Activated B cell treated with CpG ODN at 0.5 μM for 24 hours (primary cell): ENCODE measurements around the gene COMP. TPM values are rescaled to one million over a fixed set of nuclear protein-coding genes. Genes with fewer than 3 reads are reported as not detected.

ENCODE experiments used
- ATAC-seq: fragments of 200-7000 bp; cut with Tn5 transposase; one replicate; pipeline ENCODE4 v1.10.0; 2021; ENCODE audit warnings: low read depth, mild to moderate bottlenecking, moderate library complexity
- CTCF ChIA-PET: fragments of 350-600 bp; sonication (Branson Sonifier 250); formaldehyde crosslinking; loops from one replicate; lab custom pipeline; 2021; ENCODE audit warnings: antibody characterized with exemption; lab: Charles Lee
- POLR2A ChIA-PET: fragments of 350-600 bp; sonication (Branson Sonifier 250); formaldehyde crosslinking; loops from one replicate; lab custom pipeline; 2021; ENCODE audit warnings: antibody characterized with exemption; lab: Charles Lee
- DNase-seq: peaks from one replicate; pipeline ENCODE4 v3.0.0; 2022
- H3K27ac Mint-ChIP-seq: one replicate; pipeline ENCODE4 v1.8.0; 2020; ENCODE audit warnings: mixed read lengths
- H3K27me3 Mint-ChIP-seq: one replicate; pipeline ENCODE4 v1.8.0; 2021; ENCODE audit warnings: mixed read lengths
- H3K36me3 Mint-ChIP-seq: one replicate; pipeline ENCODE4 v1.8.0; 2021; ENCODE audit warnings: low read depth, mixed read lengths
- H3K4me1 Mint-ChIP-seq: one replicate; pipeline ENCODE4 v1.8.0; 2021; ENCODE audit warnings: mixed read lengths
- H3K4me3 Mint-ChIP-seq: one replicate; pipeline ENCODE4 v1.8.0; 2020; ENCODE audit warnings: mild to moderate bottlenecking, mixed read lengths
- H3K9me3 Mint-ChIP-seq: one replicate; pipeline ENCODE4 v1.8.0; 2020; ENCODE audit warnings: mixed read lengths
- CTCF ChIP-seq: fragments of 200-600 bp; IDR thresholded peaks from one replicate; pipeline ENCODE4 v1.8.0; 2022; ENCODE audit warnings: antibody characterized with exemption, mild to moderate bottlenecking
- intact Hi-C: fragments of 100-400 bp; cut with micrococcal nuclease; formaldehyde crosslinking; loops from one replicate; pipeline ENCODE4 v1.15.1; 2024
- total RNA-seq: library from RNA; stranded (reverse); gene quantifications from 2 replicates; pipeline ENCODE4 v1.2.3, GENCODE V29; 2022

The COMP gene
- total RNA-seq, 1 donor from 2014 or later, result 0.16 TPM

- Mint-ChIP-seq H3K27ac (no peak overlapping the region), H3K36me3 (no peaks in the 10 kb centered on the region), H3K9me3 (no peaks in the 10 kb centered on the region), H3K4me1 (peaks cover 2% of the 10 kb centered on the region), H3K27me3 (peaks cover 9% of the 10 kb centered on the region), H3K4me3 (no peak overlapping the region)
- intact Hi-C loops, result no loop called here
- DNase-seq, result no peak
- ChIA-PET POLR2A (interaction anchor here (0.5 kb wide), 1 partner anchor 560 kb away, joined by 3 read pairs; no protein-coding TSS in a partner anchor), CTCF (no interaction called here)
- no peak for ATAC-seq
- no peak for TF ChIP-seq CTCF
Measured at GRCh38 chr19:18809149-18809868, 18.2 kb upstream of the COMP start.

GRCh38 chr19:18807861-18808331 lies 16.8 kb upstream of the COMP start:
- H3K27ac Mint-ChIP-seq, result no peak overlapping the region
- H3K4me3 Mint-ChIP-seq, result no peak overlapping the region
- peaks cover 2% of the 10 kb centered on the region for H3K4me1 Mint-ChIP-seq
- DNase-seq (no peak), ATAC-seq (no peak)
- no peaks in the 10 kb centered on the region for H3K9me3 Mint-ChIP-seq
- H3K36me3 Mint-ChIP-seq, result no peaks in the 10 kb centered on the region
- intact Hi-C loops, result no loop called here
- POLR2A ChIA-PET, result no interaction called here
- CTCF ChIA-PET, result no interaction called here
- peaks cover 11% of the 10 kb centered on the region for H3K27me3 Mint-ChIP-seq
- no peak for TF ChIP-seq CTCF

GRCh38 chr19:18804643-18805042 lies 13.5 kb upstream of the COMP start:
- Mint-ChIP-seq H3K36me3 (no peaks in the 10 kb centered on the region), H3K27me3 (peaks cover 14% of the 10 kb centered on the region), H3K27ac (no peak overlapping the region), H3K9me3 (no peaks in the 10 kb centered on the region), H3K4me3 (no peak overlapping the region), H3K4me1 (peaks cover 2% of the 10 kb centered on the region)
- POLR2A ChIA-PET, result no interaction called here
- intact Hi-C loops, result no loop called here
- DNase-seq, result no peak
- no peak for TF ChIP-seq CTCF
- CTCF ChIA-PET, result no interaction called here
- ATAC-seq, result no peak

- no peaks in the 10 kb centered on the region for H3K9me3 Mint-ChIP-seq
- H3K27me3 Mint-ChIP-seq, result peaks cover 11% of the 10 kb centered on the region
- TF ChIP-seq CTCF, result no peak
- no peak overlapping the region for H3K4me3 Mint-ChIP-seq
- no peaks in the 10 kb centered on the region for H3K4me1 Mint-ChIP-seq
- POLR2A ChIA-PET, result no interaction called here
- ATAC-seq, result no peak
- DNase-seq, result no peak
- no peak overlapping the region for H3K27ac Mint-ChIP-seq
- H3K36me3 Mint-ChIP-seq, result no peaks in the 10 kb centered on the region
- CTCF ChIA-PET, result no interaction called here
- intact Hi-C loops, result no loop called here
Measured at GRCh38 chr19:18804139-18804601, 13.1 kb upstream of the COMP start.

GRCh38 chr19:18803550-18804138 lies 12.5 kb upstream of the COMP start:
- Mint-ChIP-seq H3K4me1 (no peaks in the 10 kb centered on the region), H3K27me3 (peaks cover 13% of the 10 kb centered on the region), H3K9me3 (no peaks in the 10 kb centered on the region), H3K36me3 (no peaks in the 10 kb centered on the region), H3K4me3 (no peak overlapping the region), H3K27ac (no peak overlapping the region)
- DNase-seq (no peak), ATAC-seq (no peak)
- ChIA-PET CTCF (no interaction called here), POLR2A (no interaction called here)
- intact Hi-C loops, result no loop called here
- no peak for TF ChIP-seq CTCF
